GM18511 (cell line): ENCODE measurements around the gene PSMA1.
"Not testable (repeated sequence)": the region's sequence is repeated elsewhere in the genome, so short reads cannot be mapped to it uniquely, and the experiment has no call there.

Experiments used
- ATAC-seq: cut with Tn5 transposase; IDR thresholded peaks from one replicate; pipeline ENCODE4 v1.9.1; 2021; ENCODE audit warnings: mild to moderate bottlenecking, moderate library complexity; ENCODE audit not compliant: unreplicated experiment

The PSMA1 gene

DNA sequence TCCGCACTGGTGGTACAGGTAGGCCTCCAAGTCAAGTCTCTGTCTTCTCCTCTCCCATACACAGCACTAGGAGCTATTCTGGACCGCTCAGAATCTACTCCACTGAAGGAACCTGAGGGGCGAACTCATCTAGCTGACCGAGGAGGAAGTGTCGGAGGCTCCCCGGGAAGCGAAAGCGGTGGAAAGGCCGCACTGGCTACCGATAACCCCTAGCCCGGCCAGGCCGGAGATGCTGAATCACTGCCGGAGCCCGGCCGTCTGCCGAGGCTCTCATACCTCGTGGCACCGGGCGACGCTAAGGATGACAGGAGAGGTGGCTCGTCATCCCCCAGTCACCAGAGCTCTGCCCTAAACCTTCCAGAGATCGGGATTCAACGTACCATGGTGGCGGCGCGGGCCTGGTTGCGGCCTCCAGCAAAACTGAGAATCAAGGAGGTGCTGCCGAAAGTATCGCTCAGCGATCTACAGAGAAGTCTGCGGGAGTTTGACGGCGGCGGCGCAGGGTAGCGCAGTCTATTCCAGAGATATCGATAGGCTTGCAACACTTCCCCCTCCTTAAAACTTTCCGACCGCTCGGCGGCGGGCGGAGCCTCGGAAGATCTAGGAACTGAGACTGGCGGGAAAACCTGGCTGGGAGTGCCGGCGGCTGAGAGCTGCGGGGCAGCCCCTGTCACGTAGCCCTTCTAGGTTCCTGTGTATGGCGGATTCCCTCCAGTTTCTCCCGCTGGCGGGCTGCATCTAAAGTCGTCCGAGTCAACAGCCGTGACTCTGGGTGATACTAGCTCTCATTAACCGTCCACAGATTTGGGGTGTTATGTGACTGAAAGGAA is at the start of gene PSMA1:
Gene PSMA1, minus strand, starts transcription at position 470 of the 830 bp plus-strand sequence. Its CDS starts 87 bp downstream, at position 383.
- peak; percentile 93 for ATAC-seq

DNA sequence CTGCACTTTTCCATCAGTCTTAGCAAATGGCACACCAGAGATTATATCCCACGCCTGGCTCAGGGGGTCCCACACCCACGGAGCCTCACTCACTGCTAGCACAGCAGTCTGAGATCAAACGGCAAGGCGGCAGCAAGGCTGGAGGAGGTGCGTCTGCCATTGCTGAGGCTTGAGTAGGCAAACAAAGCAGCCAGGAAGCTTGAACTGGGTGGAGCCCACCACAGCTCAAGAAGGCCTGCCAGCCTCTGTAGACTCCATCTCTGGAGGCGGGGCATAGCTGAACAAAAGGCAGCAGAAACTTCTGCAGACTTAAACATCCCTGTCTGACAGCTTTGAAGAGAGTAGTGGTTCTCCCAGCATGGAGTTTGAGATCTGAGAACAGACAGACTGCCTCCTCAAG is 49.3 kb upstream of the PSMA1 start:
- not testable (repeated sequence) for ATAC-seq

DNA sequence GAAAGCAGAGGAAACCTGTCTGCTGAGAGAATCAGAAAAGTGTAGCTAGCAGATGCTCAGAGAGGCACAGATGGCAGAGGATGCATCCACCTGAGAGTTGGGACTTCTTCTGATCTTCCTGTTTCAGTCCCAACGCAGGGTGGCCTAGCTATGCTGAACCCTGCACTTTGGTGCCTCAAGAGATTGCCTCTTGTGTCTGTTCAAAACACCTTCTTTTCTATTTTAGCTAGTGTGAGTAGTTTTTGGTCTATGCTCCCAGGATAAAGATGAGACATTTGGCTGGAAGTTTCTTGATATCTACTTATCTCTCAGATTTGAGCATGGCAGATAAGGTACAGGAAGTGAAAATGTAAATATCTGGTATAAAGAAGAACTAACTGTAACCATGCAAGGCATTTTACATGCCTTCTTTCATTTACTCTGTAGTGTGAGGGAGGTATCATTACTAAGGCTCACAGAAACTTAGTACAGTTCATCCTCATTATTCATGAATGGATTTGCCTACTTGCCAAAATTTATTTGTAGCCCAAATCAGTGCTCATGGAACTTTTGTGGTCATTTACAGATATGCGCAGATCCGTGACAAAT is 47.0 kb upstream of the PSMA1 start:
- ATAC-seq = no peak

DNA sequence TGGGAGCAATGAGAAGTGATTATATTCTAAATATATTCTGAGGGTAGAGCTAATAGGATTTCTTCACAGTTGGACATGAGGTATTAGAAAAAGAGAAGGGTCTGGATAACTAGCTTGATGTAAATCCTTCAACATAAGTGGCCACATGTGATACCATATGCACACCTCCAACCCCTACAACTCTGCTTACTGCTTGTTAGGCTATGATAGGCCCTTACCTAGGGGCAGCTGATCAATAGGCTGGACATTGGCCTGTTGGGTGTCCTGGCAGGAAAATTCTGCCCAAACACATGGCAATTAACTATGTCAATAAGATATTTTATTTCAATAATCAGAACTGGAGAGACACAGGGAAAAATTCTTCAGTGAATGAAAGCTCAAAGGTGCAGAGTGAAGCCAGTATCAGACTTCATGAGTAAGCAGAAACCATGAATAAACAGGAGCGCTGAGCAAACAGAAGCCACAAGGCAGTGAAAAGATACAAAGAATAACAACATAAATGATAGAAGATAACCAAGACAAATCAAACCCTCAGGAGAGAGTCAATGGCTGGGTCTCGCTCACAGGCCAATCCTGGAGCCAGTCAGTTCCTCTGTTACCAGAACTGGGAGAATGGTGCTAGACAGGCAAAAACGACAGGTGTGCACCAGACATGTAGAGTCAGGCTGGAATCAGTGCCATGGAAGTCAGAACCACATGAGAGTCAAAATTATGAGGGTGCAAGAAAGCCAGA is 46.3 kb upstream of the PSMA1 start:
- ATAC-seq = no peak

DNA sequence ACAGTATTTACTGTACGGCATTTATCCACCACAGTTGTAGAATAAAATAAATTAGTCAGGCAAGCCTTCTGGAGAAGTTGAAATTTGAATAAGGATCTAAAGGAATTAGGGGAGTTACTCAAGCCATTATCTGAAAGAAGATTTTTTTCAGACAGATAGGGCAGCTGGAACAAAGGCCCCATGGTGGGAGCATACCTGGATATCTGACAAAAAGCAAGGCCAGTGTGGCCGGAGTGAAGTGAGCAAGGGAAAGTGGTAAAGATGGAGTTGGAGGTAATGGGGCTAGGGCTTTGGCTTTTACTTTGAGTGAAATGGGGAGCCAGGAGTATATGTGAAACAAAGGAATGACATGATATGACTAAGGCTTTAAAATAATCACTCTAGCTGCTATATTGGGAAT is 45.7 kb upstream of the PSMA1 start:
- no peak for ATAC-seq

DNA sequence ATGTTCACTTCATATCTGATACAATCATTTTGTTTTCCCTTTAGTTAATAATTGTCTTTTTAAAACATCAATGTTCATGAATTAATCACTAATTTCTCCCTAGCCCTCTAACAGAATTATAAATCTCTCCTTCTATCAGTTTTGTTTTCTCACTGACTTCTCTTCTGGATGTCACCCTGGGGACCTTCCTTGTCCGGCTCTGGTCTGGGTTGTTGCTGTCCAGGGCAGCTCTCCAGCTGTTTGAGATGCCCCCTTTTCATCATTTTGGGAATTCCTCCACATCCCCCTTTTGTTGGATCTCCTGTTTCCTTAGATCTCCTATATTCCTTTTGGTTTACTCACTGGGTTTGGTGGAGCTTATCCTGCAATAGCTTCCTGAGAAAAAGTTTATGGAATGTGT is 35.6 kb upstream of the PSMA1 start:
- ATAC-seq = no peak

DNA sequence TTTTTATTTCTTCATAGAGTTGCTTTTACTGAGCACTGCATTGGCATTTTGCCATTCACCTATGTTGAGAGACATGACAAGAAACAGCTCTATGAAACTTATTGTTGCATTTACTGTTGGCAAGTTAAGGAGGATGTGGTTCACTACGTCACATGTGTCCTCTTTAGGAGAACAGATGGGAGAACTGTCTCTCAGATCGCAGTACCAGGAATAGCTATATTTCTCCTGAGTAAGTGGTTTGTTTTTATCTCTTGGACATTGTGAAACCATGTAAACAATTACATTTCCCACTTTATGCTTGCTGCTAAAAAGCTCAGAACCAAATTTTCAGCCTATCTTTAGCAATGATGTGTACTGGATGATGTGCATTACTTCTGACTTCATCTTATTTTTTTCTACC is 34.8 kb upstream of the PSMA1 start:
- ATAC-seq = peak; percentile 70

DNA sequence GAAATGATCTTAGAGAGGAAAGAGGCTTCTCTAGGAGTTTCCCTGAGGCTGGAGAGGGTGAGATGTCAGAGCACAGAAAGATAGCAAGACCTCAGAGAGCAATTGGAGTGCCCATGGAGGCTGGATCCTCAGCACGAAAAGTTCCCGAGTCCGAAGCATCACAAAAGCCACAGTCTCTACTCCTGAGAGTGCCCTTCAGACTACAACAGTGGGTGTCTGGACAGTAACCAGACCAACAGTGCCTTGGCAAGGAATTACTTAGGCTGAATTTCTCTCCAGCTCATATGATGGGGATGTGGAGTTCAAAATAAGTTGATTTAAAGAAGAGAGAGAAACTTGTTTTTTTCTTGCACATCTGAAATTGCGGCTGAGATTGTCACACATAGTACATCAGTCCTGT is 31.9 kb upstream of the PSMA1 start:
- no peak for ATAC-seq

DNA sequence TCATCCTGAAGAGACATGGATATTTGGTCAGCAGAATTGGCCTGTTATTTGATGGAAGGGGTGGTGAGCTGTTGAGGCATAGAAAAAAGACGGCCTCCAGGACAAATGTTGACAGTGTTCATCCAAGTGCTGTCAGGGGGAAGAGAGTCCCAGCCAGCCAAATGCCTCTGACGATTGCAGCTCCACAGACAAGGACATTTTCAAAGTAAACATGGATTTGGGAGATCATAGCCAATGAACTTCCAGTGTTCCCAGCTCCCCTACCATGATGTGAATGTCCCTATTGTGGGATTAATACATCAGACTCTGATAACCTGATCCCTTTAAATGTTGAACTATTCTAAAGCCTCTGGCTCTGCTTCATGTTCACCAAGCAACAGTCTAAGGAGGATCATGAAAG is 31.2 kb upstream of the PSMA1 start:
- no peak for ATAC-seq

DNA sequence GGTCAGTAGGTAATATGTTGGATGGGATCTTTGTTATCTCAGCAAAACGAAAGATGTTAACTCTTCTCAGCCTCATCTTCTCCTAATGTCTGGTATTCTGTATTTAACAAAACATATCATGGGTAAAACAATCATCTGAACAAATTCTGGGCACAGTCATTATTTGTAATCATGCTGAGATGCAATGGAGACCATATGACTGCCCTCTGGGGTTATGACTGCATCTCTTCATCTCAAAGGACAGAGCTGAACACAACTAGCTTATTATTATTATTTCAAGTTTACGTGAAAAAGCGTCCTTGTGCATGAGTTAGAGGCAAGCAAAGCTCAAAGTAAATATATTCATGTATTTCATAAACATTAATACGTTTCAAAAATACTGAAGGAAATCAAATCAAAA is 29.7 kb upstream of the PSMA1 start:
- ATAC-seq = no peak

DNA sequence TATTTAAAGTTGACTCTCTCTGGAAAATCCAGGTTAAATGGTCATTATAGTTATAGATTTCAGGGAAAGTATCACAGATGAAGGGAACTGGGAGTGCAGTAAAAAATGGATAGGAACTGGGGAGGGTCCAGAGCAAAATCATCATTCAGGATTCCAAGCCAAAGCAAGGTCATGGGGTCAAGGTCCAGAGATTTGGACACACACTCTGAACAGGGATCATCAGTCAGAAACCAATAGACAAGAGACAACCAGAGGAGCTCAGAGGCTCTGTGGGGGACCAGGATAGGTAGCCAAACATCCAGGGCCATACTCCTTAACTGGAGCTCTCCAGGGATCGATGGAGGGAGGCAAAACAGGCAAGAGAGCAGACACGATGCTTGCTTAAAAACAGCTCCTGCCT is 27.3 kb upstream of the PSMA1 start:
- no peak for ATAC-seq

DNA sequence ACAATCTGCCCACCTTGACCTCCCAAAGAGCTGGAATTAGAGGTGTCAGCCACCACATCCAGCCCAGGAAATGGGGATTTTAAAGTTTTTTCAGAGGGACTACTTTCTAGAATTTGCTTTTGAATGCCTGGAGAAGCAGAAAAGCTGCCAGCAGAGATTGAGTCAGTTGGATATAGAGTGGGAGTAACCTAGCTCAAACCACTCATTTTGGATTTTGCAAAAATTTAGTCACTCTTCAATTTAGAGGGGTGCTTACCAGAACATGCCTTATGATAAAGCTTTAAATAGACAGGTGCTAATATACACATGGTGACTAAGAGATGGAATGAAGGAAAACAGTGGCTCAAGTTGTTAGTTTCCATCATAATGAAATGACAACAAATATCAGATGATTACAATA is 26.5 kb upstream of the PSMA1 start:
- ATAC-seq = no peak

DNA sequence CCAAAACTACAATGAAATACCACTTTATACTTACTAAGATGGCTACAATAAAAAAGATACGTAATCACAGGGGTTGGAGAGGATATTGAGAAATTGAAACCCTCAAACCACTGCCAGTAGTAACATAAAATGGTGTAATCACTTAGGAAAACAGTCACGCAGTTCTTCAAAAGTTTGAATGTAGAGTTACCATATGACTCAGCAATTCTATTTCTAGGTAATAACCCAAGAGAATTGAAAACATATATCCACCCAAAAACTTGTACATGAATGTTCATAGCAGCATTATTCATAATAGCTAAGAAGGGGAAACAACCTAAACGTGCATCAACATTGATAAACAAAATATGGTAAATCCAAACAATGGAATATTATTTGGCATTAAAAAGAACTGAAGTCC is 24.4 kb upstream of the PSMA1 start:
- peak; percentile 95 for ATAC-seq

DNA sequence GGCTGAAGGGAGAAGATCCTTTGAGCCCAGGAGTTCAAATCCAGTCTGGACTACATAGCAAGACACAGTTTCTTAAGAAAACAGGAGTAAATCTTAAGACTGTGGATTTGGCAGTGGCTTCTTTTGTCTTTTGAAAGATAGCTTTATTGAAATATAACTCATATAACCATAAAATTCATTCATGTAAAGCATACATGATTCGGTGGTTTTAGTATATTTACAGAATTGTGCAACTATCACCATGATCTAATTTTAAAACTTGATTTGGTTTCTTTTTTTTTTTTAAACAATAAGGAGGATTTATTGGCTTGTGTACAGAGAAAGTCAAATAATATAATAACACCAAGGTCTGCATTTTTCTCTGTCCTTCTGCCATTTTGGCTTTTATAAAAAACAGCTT is 23.1 kb upstream of the PSMA1 start:
- no peak for ATAC-seq

DNA sequence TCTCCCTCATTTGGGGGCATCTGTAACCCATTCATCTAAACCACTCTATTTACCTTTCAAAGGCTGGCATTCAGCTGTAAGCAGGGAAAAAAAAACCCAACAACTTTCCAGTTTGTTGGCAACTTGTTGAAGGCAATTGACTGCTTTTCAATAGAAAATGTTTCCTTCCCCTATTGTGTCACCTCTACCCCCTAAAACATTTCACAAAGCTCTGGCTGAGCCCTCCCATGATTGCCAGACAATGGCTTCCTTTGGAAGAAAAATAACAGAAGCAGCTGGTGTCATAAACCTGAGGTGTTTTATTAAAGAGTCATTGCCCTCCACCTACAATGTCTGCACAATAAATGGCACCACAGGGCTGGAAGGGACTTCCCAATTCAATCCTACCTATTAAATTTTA is 22.1 kb upstream of the PSMA1 start:
- no peak for ATAC-seq

DNA sequence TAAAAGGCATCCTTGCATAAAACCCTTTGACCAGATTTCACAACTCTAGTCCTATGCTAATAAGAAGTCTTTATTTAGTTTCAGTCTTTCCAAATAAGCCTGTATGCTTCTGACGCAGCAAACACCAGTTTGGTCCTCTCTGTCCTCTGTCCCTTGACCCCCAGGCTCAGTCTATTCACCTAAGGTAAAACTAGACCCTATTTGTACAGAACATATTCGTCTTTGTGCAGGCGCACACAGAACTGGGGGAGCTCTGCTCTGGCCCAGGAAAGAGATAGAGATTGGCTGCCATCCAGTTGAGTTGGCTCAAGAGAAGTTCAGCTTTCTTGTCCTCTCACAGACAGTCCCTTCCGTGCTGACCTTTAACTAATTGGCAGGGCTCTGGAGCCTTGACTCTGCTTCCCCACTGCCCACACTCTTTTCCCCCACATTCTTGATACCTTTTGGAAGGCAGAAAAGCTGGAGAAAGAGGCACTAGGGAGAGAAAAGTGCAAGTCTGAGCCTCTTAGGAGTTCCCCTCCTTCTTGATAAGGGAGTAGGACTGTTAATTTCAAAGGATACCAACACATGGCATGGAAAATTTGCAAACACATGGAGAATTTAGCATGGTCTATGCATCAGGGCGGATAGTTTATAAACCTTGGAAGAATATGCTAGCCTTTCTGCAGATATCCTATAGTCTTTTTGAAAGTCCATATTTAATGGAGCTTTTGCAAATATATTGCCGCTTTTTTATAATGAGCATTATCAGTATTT is 21.2 kb upstream of the PSMA1 start:
- no peak for ATAC-seq

DNA sequence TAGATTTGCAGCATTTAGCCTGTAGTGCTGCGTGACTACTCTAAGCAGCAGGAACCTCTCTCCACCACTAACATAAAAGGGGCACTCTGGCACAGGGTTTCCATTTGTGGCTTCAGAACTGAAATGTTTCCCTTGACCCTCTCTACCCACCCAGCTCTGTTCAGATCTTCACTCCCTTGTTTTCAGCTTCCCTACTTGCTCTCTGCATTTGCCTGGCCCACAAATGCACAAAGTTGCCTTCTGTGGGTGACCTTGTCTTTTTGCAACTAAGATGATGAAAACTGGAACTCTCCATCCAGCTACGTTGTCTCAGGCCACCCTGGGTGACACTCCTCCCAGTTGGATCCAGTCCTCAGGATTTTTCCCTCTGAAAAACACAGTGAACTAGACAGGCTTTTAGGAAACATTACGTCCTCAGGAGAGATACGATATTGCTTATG is 19.8 kb upstream of the PSMA1 start:
- no peak for ATAC-seq

DNA sequence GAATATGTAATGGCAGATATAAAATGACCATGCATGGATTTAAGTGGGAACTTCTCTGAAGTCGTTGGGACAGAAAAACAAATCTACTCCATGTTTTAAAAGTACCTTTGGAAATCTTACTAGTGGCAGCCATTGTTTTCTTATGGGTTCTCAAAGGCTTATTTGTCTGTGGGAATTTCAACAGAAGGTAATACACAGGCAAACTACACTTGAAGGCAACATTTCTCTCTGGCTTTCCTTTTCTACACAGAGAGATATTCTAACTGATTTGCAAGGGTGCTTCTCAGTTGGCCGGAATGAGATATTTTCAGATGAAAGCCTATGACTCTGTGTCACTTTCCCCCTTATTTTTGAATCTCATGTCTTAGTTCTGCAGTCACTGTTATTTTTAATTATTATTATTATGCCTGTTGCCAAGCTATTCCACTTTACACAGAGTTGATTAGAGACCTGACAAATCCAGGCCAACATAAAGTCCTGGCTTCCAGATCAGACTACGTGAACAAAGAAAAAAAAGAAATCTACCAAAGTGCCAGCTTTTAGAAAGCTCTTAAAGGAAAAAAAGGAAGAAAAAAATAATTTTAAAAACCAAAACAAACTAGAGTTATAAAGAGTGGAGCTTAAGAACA is 18.9 kb upstream of the PSMA1 start:
- ATAC-seq = no peak

DNA sequence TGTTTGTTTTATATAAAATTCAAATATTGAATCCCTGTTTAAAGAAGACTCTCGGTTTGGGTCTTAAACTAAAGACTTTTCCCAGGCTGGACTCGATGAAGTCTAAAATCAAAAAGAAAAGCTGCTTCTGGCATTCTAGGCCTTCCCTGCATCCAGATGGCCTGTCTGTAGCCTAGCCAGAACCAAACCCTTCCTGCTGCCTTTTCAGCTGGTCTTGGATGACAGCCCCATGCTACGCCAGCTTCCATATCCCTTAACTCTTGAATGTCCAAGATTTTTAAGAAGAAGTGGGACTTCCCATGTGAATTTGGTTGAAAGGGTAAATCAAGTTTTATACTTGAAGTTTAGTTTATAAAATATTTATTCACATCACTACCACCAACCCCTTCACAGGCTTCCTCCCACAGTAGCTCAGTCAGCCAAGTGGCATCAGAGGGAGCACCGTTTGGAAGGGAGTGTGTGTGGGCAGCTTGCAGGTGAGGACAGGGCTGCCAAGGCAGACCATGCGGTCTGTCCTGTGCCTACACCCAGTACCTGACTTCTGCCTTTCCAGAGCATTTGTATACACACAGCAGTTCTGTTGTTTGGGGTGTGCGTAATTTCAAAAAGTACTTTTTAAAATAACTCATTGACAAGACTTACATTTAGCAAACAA is 18.2 kb upstream of the PSMA1 start:
- no peak for ATAC-seq

DNA sequence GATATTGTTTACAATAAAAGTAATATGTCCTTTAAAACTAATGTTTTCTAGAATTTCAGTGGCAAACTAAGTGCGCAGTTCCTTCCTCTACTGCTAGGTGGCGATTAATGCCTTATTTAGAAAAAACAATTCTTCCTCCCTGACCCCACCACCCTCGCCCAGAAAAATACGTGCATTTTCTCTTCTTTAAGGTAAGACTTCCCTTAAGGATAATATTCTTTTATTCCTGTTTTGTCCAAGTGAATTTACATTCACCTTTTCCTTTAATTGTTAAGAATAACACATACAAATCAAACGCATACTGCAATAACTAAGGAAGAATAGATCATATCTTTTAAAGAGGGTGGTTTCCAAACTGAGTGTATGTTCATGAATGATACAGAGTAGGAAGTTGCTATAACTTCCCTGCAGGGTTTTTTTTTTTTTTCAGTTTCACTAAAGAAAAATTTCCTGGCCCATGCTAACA is 17.0 kb upstream of the PSMA1 start:
- peak; percentile 81 for ATAC-seq
